GM21447 (cell line): ENCODE data around the gene ANTXR1.
"Not testable (repeated sequence)": the region's sequence is repeated elsewhere in the genome, so short reads cannot be mapped to it uniquely, and the experiment has no call there.

Source experiments
- ATAC-seq: cut with Tn5 transposase; IDR thresholded peaks from one replicate; pipeline ENCODE4 v1.9.1; 2021; ENCODE audit not compliant: unreplicated experiment

Gene ANTXR1

DNA sequence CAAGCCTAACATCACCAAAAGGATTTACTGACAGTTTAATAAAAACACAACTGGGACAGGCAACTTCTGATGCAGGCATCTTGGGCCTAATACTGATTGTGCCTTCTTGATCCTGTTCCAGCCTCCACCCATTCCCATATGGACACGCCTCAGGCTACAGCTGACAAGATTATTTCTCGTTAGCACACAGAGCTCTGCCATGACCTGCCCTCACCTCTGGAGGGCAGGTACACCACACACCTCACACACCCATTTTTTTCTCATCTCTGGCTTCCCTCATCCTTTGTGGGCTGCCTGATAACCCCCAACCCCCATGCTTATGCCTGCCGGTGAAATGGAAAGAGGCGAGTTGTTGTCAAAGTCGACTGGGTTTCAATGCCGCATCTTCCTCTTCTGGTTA, 147.0 kb downstream of the ANTXR1 start:
- ATAC-seq = no peak

DNA sequence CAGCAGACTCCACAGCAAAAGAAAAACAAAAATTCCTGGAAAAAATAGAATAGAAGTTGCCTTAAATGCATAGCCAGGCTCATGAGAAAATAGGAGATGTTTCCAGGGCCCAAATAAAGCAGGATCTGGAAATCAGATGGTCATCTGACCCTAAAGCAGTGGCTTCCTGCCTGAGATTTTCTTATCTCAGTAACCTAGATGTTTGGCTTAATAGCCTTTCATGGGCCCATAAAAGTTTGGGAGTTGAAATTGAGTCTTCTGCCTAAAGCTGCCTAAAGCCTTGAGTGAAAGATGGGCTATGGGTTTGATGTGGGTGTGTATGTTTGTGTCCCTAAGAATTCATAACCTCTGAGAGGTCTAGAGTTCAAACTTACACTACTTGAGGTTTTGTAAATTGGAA, 149.1 kb downstream of the ANTXR1 start:
- no peak for ATAC-seq

DNA sequence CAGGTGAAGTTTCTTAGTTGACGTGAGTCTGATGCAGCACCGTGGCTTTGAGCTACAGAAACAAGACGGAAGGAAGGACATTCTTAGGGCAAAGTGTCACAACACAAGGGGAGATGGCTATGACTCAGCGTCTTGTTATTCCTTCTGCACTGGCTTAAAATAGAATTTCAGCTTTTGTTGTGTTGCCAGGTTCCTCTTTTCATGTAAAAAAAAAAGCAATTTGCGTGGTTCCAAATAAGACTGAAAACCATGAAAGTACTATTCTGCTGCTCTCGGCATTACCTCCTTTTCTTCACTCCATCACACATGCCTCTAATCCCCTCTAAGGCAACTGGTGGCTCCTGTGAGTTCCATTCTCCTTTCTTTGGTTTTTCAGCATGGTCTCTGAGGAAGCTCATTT, 150.1 kb downstream of the ANTXR1 start:
- no peak for ATAC-seq

DNA sequence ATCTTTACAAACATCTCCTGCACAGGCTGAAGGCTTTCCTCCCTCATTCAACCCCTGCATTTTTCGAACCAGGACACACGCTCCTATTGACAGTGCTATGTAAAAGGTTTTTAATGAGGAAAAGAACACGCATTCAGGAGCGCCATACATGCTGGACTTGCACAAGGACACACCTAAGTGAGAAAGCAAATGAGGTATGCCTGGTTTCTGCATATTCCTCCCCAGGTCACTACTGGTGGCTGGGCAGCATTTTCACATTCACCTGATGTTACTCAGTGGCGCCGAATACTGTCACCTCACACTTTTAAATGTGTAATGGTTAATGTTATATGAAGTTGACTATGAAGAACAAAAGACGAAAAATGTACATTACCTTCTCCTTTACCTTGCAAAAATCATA, 150.6 kb downstream of the ANTXR1 start:
- ATAC-seq = no peak

DNA sequence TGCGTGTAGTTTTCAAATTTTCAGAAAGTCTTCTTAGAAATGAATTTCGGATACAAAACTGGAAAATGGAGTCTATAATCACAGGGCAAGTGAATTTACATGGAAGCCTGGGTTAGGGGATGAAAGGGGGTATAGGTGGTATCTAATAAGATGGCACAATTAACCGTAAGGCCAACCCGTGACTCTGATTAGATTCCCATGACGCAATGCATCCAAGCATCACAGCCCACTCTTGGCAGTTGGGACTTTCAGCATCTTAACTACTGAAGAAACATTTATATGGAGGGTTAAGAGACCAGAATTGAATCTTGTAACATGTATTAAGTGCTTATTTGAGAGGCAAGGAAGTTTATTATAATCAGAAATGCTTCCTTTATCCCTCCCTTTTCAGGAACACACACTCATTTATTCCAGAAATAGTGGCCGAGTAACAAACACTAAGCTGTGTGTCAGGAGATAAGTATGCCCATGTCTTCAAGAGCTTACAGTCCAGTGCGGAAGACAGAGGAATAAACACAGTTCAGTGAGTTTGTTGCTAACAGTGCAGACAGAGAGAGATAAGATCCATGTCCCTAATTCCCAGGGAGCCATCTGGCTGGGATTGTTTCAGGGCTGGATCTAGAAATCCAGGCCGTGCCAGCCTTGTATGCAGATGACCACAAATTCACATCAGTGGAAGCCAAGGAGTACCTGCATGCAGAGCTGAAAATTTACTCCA, 151.2 kb downstream of the ANTXR1 start:
- no peak for ATAC-seq

DNA sequence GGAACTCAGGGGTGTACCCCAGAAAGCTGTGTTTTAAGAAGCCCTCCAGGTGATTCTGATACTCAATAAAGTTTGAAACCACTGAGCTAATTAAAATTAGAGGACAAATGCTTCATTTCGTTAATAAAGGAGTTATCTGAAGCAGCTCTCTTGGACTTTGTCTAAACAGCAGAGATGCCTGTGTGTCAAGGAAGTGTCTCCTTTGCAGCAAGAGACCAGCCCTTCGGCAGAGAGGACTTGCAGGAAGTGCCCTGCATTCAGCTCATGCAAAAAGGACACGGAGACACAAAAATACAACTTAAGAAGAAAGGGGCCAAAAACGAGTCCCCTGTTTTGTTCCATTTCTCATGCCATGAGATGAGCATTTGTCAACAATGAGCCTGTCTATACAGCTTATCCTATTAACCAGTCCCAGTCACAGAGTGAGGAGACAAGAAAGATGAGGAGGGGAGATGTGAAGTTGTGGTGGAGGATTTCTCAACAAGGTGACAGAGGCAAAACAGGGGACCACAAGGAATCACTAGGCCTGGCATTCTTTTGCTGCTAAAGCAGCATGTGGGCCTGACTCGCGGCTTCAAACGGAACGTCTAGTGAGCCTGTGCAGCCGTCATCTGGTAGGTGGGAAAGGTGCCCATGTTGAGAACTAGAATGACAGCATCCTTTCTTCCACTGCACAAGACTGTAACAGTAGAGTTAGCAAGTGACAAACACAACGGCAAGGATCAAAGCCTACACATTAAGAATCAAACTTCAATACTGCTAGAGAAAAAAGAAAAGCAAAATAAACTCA, 152.3 kb downstream of the ANTXR1 start:
- no peak for ATAC-seq

DNA sequence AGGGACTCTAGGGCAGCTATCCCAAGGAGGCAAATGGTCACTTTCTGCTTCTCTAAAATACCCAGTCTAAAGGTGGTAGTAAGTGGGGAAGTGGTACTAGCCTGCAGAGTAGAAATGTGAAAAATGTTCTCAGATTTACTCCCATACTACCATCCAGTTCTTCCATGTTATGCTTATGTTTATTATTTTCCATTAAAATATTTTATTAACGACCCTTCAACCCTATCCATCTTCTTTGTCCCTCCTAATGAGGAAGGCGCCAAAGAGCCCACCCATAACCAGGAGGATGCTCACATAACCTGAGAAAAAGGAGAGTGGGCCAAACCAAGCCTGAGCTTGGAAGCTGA, 153.5 kb downstream of the ANTXR1 start:
- ATAC-seq = no peak

DNA sequence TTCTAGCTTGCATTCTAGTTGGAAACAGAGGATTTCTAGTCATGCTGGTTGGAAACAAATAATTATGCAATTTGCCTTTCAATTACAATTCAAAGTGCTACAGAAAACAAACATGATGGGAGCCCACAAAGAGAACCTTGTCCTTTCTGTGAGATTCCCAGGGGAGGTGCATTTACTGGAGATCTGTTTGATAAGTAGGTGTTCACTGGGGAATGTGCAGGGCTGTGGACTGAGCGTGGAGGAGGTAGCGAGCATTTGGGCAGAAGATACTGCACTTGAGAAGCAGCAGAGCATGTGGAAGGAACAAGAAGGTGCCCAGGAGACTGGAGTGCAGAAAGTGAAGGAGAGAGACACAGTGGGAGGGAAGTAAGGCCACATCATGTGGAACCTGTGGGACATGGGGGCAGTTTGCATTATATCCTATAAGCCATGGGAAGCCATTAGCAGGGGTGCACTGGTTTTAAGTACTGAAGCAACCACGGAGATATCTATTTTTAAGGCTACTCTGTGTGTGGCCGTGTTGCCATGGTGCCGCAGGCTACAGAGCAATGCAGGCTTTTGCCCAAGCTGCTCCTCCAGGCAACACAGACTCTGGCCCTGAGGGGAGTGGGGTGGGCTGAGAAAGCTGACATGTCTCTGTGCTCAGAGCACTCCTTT, 154.0 kb downstream of the ANTXR1 start:
- no peak for ATAC-seq

DNA sequence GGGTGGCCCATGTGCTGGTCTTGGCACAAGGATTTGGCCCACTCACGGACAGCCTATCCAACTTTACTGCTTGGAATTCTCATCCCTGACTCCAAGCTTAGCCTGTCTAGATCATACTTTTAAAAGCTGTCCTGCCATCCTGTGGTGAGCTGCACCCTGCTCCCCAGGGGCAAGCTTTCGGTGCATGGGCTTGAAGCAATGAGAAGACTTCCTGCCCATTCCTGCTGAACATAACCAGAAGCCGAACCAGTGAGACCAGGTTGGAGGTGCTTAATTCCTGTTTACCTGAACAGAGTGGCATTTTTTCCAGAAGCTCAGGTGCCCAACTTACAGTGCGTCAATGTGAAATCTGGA, 154.5 kb downstream of the ANTXR1 start:
- ATAC-seq = no peak

DNA sequence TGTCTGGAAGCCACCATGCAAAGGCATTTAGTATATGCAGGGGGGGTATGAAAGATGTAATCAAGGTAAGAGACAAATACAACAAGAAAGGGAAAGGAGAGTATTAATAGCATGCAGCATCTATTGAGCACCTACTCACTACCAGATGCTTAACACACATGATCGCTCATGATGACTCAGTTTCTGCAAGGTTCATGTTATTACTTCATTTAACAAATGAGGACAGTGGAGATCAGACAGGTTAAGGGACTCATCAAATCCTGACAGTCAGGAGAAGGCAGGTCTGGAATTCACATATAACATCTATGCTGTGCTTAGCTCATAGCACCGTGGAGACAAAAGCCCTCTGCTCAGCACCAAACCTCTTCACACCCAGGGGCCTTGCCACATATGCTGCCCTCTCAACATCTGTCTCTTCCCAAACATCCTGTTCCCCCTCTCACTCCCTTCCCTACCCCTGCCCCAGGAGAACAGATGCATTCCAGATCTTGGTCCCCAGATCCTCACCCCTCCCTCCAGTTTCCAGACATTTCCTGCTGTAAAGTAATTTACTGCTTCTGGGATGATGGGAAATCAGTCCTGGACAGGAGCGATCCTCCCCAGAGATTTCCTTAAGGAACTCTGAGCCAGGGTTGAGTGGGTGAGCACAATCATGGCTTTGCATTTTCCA, 155.3 kb downstream of the ANTXR1 start:
- no peak for ATAC-seq

DNA sequence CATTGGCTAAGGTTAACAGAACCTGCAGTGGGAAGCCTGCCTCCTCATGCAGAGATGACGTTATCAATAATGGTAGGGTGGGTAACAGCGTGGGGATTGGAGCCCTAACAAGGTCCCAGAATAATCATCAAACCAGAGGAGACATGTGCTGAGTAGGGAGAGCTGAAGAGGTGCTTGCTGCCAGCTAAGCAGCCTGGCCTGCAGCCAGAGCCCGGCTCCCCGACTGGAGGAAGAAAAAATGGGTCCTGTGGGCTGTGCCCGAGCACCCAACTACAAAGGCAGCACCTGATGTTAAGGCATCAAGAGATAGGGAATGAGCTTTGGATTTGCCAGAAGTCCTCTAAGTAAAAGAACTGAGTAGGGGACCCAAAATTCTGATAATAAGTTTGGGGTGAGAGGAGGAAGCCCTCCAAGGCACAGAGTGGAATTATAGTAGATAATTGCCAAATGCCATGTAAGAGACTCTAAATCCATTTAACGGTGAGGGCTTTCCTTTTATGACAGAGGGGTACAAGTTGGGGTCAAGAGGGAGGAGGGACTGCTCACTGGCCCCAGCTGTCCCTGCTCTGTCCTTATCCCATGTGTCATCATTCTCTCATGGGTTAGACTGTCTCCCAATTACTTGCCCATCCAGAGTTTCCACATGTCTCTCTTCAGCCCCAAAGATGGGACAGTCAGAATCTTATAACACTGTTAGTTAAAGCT, 156.1 kb downstream of the ANTXR1 start:
- no peak for ATAC-seq

DNA sequence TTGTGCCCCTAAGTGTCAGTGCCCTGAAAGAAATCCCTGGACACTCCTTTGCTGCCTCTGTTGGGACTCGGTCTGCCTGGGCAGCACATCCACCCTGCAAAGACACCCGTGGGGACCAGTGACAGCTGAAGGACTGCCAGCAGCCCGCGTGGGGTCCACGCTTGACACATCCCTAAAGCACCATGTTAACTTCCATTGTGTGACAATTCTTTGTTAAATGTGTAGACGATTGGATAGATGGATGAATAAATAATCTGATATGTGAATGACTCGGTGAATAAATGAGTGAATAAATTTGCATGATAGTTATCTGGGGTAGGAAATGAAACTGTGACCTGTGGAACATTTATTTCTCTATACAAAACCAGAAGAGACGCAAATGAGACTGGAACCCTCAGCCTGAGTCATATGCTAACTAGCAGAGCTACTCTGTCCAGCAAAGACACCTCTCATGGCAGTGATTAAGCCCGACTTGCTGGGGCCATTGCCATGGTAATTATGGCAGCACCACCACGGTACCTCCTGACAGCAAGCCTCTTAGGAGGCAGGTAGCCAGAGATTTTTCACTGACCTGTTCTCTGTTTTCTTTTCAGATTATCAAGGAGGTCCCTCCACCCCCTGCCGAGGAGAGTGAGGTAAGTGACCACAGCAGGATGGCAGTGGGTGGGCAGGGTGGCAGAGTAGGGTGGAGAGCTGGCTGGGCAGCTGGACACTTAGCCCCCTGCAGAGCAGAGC, 156.8 kb downstream of the ANTXR1 start:
- no peak for ATAC-seq

DNA sequence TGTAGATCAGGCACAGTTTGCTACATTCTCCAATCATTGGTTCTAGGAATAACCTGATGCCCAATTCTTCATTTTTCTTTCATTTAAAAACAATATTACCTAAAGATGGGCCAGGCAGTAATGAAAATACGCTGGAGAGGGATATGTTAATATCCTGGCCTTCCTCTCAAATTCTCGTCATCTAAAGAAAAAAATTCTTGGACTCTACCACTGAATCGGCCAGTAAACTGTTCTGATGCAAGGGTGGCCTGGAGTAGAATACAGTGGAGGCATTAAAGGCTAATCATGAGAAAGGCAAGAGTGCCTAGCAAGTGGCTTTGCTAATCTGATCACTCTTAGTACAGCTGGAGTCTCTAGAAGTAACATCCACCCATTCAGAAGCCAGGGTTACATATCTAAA, 157.7 kb downstream of the ANTXR1 start:
- ATAC-seq = no peak

DNA sequence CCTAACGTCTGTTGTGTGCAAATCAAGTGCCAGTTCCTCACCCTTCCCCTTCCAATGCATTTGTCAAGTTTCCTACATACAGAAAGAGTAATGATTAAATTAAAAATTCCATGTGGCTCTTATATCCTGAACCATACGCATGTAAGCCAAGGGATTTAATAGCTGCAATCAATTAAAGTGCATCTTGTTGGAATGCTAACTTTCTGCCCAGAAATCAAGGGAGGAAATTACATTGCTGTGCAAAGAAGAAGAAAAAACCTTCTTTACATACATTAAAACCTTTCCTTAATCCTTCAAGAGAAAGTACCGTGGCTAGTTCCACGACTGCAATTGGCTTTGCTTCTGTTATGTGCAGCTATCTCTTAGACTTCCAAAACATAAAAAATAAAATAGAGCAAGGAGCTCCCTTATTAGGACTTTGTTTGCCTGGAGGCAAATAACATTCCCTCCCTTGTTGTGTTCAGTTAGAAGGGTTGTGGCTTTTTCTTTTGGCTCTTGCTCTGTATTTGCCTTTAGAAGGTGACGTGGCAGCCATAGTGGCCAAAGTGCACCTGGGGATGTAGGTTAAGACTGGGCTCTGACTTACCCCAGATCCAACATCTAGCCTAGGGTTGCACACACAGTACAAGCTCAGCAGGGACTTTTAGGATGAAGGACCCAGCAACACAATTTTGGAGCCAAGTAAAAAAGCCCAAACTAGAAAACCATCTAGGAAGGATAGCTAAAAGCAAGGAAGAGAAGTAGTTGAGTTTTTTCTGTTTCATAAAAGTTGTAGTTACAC, 158.3 kb downstream of the ANTXR1 start:
- no peak for ATAC-seq

DNA sequence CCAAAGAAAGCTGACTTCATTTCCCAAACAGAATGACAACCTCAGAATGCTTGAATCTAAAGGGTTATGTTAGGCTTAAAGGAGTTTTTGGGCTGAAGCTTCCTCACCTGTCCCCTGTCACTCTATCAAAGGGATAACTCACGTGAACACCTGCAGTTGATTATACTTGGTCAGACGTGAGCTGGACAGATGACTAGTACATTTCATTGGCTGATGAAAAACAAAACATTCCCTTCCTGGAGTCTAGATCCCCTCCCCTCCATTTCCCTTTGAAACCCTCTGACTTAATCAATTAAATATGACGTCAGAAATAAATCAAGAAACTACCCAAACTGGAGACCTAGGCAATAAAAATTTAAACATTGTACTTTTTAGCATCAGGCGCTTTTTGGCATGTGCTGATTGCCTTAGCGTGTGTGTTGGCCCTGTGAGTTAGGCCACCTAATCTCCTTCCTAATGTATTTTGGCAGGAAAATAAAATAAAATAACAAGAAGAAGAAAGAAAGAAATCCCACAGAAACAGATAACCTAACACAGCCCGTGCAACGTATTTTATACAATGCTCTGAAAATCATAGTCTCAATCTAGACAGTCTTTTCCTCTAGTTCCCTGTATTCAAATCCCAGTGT, 159.0 kb downstream of the ANTXR1 start:
- ATAC-seq = no peak

DNA sequence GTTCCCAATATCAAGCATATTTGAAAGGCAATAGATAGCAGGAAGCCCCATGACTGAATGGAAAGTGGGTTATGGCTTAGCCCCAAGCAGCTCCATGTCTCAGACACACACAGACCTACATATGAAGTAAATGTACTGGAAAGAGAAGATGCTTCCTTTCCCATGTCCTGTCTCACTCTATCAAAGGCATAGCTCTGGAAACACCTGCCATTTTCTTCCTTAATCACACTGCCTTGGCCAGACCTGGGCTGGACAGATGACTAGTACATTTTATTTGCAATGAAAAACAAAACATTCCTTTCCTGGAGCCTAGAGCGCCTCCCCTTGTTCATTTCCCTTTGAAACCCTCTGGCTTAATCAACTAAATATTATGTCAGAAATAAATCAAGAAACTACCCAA, 160.7 kb downstream of the ANTXR1 start:
- no peak for ATAC-seq

DNA sequence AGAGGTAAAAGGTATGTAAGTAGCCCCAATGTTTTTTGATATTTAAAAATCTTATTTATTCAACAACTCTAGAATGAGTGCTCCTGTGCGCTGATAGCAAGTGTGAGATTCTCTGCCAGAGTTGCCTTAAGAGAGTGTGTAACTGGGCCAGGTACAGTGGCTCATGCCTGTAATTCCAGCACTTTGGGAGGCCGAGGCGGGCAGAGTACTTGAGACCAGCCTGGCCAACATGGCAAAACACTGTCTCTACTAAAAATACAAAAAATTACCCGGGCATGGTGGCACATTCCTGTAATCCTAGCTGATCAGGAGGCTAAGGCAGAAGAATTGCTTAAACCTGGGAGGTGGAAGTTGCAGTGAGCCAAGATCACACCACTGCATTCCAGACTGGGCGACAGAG, 161.2 kb downstream of the ANTXR1 start:
- not testable (repeated sequence) for ATAC-seq

DNA sequence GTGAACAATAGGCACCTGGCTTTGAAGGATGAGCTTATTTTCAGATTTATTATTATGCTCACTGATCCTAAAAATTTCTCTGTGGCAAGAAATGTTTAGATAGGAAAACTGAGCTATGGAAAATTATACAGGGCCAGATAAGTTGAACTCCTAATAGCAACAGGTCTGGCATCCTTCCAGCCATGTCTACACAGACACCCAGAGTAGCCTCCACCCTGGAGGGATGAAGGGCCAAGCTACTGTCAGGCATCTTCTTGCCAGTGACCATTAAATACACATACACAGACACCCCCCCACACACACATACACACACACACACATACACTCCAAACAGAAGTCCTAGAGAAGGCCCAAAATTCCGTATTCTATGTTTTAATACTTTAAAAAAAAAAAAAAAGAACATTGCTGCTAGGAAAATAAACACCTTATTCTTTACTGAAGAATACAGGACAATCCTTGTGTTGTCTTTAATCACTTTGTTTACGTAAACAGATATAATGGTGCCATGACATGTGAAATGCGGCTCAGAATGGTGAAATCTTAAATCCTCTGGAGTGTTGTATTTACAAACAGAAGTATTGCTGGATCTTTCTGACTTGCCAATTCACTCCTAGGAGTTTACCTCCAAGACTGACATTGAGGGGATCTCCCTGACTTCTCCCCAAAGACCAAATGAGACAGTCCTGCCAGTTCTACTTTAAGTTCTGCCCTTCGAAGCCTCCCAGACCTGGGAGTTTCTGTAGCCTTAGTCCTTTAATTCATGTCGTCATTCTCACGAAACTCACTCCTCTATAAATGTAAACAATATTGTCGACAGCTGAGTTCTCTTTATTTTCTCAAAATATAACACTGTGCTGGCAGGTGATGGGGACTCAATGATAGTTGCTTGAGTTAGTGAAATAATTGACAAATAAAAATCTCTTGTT, 163.1 kb downstream of the ANTXR1 start:
- ATAC-seq = no peak
